Stimulated activated CD4-positive, alpha-beta T cell treated with anti-CD3 and anti-CD28 coated beads, TNF-alpha, amount 100 ng/mL, for 24 hours (primary cell): ENCODE results near the gene GNG7.
"Not testable (repeated sequence)": the region's sequence is repeated elsewhere in the genome, so short reads cannot be mapped to it uniquely, and the experiment has no call there.

ENCODE experiments used
- DNase-seq, 3 experiments: peaks; one replicate each; pipeline ENCODE4 v3.0.0-alpha.2; 2020; ENCODE audit warnings: low read depth in 3 of 3

GNG7 gene

DNA sequence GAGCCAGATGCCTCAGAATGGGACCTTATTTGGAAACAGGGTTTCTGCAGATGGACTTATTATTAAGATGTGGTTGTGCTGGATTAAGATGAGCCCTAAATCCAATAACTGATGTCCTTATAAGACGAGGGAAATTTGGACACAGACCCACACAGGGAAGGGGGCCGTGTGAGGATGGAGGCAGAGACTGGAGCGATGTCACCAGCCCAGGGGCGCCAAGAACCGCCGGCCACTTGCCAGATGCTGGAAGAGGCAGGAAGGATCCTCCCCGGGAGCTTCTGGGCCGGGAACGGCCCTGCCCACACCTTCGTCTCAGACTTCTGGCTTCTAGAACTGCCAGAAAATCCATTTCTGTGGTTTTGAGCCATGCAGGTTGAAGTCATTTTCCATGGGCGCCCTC, 26.6 kb downstream of the GNG7 start:
- no peak for DNase-seq

DNA sequence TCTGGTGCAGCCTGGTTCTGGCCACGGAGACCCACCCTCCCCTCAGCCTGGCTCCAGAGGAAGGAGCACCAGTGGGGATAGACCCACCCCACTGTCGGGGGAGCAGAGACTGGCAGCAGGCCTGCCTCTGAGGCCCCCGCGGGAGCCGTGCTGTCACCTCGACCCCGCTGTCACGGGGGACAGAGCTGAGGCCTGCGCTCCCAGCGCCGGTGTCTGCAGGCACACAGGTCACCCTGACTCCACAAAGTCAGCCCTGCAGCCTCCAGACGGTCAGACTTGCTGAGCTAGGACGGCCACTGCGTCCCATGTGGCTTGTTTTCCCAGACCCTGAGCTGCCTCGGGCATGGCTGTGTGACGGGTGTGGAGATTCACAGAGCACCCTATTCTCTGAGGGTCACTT, 32.3 kb downstream of the GNG7 start:
- DNase-seq: no peak

DNA sequence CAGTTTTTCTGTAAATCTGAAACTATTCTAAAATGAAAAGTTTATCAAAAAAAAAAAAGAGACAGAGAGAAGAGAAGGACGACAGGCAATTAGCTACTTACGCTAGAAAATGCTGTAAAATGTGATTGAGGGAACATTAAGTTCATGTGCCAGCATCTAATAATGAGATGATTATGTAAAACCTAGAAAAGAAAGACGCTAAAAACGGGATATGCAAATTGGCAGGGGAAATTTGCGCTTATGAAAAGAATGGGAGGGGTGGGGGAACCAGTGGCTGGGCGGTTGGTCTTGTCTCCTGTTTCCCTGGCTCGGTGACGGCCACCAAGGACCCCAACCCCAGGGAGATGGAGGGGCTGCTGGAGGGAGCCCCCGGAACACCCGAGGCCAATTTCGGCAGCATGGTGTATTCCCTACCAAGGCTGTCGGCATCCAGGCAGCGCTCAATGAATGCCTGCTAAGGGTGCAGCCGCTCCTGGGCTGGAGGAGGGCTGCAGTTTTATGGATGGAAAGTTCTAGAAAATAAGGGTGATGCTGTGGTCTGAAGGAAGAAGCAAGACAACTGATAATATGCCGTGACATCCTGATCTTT, 34.2 kb downstream of the GNG7 start:
- DNase-seq: no peak

DNA sequence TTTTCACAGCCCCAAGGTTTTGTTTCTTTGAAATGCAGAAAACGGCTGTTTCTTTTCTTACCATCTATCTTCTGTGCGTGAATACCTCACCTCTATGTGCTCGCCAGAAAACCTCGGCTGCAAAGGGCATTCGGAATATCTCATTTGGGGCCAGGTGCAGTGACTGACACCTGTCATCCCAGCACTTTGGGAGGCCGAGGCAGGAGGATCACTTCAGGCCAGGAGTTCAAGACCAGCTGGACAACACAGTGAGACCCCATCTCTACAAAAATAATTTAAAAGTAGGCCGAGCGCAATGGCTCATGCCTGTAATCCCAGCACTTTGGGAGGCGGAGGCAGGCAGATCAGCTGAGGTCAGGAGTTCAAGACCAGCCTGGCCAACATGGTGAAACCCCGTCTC, 35.1 kb downstream of the GNG7 start:
- not testable (repeated sequence) for DNase-seq

DNA sequence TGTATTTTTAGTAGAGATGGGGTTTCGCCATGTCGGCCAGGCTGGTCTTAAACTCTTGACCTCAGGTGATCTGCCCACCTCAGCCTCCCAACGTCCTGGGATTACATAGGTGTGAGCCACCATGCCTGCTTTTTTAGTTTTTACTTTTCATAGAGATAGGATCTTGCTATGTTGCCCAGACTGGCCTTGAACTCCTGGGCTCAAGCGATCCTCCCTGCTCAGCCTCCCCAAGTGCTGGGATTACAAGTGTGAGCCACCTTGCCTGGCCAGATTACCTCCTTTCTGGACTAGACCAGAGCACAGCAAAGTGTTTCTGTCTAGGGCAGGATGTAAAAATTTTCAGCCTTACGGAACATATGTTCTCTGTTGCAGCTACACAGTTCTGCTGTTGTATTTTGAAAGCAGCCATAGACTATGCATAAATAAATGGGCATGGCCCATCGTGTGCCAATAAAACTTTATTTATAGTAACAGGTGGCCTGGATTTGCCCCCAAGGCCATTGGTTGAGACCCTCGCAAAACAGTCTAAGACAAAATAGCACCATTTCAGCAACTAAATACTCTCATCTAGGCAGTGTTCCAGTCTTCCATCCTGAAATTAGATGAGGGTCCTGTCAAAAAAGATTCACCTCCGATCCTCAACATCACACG, 36.0 kb downstream of the GNG7 start:
- no peak for DNase-seq

DNA sequence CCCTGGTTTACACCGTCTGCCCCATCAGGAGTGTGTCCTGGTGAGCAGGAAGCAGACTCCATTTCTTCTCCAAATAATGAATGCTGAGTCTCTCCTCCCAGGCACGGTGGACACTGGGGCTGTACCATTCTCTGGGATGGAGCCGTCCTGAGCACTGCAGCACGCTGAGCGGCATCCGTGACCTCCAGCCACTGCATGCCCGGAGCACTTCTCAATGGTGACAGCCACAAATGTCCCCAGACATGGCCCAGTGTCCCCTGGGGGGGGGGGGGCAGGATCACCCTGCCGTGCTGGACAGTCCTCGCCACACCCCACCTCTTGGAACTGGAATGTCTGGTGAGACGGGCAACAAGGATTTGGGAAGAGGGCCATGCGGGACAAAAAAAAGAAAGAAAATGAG, 37.4 kb downstream of the GNG7 start:
- no peak for DNase-seq

DNA sequence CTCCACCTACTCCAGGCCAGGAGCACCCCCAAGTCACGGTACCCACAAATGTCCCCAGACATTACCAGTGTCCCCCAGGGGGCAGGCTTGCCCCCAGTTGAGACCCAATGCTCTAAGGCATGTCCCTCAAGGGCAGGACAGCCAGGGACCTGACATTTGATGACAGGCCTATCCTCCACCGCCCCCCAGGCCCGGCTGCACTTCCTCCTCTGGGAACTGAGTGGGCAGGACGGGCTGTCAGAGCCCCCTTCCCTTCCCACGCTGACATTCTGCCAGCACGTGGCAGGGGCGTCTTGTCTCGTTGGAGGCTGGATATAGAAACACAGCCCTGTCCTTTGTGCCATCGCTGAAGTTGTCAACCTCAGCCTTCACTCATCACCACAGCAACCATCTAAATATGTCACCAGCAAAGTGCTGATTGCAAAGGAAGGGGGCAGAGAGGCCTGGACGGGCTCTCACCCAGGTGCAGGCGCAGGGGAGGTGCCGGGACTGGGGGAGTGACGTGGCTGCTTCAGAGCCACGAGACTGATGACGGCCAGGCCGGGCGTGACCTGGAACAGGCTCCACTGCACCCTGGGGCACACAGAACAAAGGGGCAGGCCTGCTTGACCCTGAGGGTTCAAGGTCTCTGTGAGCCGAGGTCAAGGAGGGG, 38.4 kb downstream of the GNG7 start:
- no peak for DNase-seq

DNA sequence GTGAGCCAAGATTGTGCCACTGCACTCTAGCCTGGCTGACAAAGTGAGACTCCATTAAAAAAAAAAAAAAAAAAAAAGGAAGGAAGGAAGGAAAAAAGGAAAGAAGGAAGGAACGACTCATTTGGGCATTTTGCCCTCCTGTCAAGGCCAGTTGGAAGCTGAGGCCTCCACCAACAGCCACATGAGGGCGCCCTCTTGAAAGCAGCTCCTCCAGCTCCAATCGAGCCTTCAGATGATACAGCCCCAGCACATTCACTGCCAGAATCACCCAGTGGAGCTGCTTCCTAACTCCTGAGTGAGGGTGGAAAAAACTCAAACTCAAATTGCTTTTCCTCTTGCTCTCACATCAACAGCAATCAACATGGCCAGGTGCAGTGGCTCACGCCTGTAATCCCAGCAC, 40.9 kb downstream of the GNG7 start:
- peak in 1 of 3 experiments; percentile 23 for DNase-seq

DNA sequence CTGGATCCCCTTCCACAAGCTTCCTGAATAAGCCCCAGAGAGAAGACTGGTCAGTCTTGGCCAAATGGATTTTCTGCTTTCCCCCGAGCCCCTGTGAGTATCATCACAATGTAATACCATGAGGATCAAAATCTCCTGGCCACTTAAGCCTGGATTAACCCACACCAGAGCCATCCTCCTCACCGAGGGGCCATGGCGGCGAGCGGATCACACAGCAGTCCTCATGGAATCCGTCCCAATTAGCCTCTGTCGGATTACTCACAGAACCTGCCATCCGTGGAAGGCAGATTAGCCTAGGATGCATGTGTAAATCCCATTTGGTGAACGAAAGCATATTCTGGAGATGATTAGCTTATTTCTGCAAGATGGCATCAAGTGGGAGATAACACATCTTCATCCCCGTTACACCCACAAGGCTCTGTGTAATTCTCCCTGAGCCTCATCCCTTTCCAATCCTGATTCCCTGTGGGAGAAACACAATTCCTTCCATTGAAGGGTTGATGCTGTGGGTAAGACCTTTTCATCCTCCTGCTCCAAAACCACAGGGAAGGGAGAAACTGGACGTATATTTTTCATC, 42.5 kb downstream of the GNG7 start:
- DNase-seq: no peak

DNA sequence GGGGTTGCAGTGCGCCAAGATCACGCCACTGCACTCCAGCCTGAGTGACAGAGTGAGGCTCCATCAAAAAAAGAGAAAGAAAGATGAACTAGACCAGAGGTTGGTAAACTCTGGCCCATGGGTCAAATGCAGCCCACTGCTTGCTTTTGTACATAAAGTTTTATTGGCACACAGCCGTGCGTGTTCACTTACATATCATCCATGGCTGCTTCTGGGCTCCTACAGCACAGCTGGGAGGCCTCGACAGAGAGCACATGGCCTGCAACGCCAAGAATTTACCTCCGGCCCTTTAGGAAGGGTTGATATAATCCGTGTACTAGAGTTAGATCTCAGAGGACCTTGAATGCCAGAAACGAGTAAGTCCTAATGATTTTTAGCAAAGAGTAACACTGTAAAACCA, 46.0 kb downstream of the GNG7 start:
- no peak for DNase-seq

DNA sequence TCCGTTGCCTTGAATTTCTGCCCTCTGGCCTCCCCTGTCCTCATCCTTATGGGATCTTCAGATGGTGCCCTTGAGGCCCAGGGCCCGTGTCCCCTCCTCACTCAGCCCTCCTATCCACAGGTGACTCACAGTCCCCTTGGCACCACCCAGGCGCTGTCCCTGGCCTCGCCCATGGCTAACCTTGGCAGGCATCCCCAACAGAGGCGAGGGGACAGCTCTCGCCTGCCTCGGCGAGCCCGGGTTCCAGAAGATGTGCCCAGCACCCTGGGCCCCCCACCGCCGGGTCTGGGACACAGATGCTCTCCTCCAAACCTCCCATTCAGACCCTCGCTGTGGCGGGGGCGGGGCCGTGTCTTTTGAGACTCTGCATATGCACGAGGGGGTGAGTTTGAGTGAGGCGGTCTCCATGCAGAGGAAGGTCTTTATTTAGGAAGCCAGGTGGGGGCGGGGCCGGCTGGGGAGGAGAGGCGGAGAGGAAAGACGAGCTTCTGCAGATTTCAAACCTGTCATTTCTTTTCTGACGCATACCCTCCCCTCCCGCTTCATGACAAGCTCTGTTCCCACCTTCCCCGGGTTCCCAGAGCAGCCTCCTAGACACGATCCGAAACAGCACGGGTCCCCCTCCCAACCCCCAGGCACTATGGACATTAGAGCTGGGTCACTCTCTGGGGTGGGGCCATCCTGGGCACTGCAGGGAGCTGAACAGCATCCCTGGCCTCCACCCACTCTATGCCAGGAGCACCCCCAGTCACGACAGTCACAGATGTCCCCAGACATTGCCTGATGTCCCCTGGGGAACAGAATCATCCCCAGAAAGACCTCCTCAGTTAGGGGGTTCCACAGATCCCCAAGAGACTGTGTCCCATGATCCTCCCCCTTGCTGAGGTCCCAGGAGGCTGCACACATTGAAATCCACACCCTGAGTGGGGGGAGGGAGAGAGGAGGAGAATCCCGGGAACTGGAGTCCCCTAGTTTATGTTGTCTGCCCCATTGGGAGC, 48.5 kb downstream of the GNG7 start:
- DNase-seq: no peak

DNA sequence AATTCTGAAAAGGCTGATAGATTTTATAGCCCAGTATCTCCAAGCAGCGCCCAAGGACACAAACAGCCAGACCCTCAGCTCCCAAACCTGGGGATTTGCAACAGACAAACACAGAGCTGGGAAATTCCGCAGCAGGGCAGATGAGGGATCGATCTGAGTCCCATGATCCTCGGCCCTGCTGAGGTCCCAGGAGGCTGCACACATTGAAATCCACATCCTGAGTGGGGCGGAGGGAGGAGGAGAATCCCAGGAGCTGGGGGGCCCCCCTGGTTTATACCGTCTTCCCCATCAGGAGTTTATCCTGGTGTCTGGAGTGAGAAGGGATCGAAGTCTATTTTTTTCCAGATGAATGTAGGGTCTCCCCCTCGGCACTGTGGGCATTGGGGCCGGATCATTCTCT, 49.3 kb downstream of the GNG7 start:
- no peak for DNase-seq

DNA sequence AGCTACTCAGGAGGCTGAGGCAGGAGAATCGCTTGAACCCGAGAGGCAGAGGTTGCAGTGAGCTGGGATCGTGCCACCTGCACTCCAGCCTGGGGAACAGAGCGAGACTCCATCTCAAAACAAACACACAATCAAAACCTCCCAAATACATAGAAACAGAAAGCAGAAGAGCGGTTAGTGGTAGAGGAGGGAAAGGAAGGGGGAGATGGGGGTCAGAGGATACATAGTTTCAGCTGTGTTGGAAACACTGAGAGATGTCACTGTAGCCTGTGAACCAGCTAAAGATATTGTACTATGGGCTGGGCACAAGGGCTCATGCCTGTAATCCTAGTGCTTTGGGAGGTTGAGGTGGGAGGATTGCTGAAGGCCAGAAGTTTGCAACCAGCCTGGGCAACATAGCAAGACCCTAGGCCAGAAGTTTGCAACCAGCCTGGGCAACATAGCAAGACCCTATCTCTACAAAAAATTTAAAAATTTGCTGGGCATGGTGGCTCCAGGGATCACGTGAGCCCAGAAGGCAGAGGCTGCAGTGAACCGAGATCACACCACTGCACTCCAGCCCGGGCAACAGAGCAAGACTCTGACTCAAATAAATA, 49.9 kb downstream of the GNG7 start:
- no peak for DNase-seq

DNA sequence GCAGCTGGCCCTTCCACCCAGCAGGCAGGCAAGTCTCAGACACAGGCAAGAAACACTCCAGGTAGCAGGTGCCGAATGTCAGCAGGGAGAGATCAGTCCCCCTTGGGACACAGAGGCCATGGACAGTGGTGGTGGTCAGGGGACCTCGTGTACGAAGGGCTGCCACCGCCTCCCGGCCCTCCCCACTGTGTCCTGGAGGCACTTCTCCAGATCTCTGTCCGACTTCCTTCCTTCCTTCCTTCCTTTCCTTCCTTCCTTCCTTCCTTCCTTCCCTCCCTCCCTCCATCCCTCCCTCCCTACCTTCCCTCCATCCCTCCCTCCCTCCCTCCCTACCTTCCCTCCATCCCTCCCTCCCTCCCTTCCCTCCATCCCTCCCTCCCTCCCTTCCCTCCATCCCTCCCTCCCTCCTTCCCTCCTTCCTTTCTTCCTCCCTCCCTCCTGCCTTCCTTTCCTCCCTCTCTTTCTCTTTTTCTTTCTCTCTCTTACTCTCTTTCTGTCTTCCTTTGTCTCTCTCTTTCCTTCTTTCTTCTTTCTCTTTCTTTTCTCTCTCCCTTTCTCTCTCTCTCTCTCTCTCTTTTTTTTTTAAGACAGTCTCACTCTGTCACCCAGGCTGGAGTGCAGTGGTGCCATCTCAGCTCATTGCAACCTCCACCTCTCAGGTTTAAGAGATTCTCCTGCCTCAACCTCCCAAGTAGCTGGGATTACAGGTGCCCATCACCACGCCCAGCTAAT, 51.3 kb downstream of the GNG7 start:
- DNase-seq: not testable (repeated sequence)

DNA sequence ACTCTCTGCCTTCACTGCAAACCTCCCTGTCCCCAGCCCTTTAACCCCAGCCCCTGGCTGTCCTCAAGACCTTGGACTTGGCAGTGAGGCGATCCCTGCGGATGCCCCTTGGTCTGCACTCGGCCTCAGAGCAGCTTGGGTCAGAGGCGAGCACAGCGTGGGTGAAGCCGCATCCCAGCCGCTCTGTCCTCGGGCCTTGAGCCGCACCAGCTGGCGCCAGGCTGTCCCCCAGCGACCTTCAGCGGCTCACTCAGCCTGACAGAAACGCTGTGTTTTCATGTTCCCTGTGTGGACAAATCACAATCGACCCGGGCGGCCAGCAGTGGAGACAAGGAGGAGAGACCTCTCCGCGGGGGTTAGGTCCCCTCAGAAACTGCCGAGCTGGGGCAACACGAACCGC, 52.0 kb downstream of the GNG7 start:
- no peak for DNase-seq

DNA sequence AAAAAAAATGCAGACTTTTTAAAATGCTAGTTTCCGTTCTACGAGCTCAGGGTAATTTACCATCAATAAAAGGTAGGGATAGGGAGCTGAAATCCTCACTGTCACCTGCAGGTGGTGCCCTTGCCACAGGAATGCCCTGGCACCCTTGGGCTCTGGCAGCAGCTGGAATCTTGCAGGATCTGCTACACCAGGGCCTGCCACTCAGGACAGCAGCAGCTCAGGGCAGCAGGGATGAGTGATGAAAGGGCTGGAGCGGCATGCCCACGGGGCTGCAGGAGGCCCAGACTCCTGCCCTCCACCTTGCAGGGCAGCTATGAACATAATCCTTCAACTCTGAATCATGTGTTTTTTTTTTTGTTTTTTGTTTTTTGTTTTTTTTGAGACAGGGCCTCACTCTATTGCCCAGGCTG, 54.0 kb downstream of the GNG7 start:
- peak; percentile 57 to 70 (median 61) for DNase-seq

DNA sequence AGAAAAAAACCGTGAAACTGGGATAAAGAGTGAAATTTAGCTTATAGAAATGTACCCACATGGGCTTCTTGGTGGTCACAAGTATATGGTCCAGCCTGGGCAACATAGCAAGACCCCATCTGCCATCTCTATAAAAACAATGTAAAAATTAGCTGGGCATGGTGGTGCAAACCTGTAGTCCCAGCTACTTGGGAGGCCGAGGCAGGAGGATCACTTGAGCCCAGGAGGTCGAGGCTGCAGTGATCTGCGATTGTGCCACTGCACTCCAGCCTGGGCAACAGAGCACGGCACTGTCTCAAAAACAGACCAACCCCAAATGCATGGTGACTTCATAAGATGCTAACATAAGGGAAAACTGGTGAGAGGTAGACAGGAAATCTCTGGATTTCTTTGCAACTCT, 54.4 kb downstream of the GNG7 start:
- DNase-seq: no peak

DNA sequence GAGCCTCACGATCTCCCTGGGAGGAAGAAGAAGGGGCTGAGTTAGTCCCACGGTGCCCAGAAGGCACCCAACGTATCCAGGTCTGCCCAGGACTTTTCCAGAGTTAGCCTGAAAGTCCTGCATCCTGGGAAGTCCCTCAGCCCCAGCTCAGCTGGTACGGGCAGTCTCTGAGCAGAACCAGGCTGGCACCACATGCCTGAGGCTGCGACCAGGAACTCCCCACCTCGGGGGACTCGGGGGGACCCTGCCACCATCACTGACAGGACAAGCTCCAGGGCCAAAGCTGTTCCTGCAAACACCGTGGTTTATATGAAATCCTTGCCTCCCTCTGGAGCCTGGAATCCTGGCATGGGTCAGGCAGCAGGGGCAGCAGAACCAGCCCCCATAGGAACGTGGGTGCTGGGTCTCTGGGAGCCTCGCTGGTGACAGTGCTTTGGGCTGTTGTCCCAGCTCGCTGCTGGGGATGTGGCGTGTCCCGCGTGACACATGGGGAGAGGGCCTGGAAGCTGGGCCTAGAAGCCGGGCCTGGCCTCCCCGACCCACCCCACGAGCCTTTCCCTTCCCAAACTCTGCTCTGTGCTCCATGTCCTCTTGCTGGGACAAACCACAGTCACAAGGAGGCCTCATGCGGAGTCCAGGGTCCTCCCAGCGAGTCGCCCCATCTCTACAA, 55.5 kb downstream of the GNG7 start:
- no peak for DNase-seq

DNA sequence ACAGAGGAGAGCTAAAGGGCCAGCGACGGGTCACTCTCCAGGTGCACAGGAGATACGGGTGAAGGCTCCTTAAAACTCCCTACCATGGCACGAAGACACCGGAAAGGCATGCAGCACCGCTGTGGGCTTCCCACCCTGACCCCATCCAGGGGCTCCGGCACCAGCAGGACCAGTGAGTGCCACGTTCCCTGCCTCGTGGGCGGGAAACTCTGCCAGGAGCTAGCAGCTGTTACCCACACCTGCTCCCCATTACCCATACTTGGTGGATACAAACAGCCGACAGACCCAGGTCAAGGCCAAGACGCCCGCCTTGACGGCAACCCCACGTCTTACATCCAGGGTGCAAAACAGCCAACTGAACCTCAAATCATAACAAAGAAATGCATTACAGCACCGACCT, 56.7 kb downstream of the GNG7 start:
- DNase-seq: no peak

DNA sequence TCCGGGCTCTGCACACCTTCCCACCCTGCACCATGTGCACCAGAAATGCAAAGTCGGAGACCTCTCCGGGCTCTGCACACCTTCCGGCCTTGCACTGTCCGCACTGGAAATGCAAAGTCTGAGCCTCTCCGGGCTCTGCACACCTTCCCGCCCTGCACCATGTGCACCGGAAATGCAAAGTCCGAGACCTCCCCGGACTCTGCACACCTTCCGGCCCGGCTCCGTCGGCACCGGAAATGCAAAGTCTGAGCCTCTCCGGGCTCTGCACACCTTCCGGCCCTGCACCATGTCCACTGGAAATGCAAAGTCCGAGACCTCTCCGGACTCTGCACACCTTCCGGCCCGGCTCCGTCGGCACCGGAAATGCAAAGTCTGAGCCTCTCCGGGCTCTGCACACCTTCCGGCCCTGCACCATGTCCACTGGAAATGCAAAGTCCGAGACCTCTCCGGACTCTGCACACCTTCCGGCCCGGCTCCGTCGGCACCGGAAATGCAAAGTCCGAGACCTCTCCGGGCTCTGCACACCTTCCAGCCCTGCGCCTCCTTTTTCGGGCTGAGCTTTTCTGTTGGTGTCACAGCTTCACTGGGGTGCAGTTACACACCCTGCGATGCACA, 59.3 kb downstream of the GNG7 start:
- not testable (repeated sequence) for DNase-seq
